ENCODE results near the gene ACTN4. TPM values are rescaled to one million over a fixed set of nuclear protein-coding genes. Genes with fewer than 3 reads are reported as not detected.

Gene ACTN4
- total RNA-seq, 1 donor from 2014 or later: 197 TPM

DNA sequence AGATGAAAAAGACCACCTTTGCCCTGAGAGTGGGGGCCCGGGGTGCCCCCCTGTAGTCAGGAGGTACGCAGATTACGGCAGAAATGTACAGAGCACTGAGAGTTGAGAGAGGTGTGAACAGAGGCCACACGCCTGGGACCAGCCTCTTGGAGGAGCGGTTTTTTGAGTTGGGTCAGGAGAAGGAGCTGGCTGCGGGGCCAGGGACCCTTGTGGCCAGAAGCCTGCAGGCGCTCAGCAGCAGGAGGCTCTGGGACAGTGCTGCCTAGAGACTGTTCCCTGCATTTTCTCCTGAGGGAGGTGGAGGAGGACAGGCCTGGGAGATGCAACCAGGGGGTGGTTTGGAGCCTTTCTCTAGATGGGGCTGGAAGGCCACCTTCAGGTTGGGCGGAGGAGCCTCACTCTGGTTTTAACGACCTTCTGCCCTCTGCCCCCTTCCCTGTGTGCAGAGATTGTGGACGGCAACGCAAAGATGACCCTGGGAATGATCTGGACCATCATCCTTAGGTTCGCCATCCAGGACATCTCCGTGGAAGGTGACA, 57.1 kb downstream of the ACTN4 start:
- Mint-ChIP-seq H3K9me3 (no peaks in the 10 kb centered on the region), H3K36me3 (ENCODE audit: low read depth) (peaks cover 83% of the 10 kb centered on the region), H3K27ac (peak overlapping the region; percentile 12), H3K27me3 (no peaks in the 10 kb centered on the region), H3K4me3 (no peak overlapping the region), H3K4me1 (no peaks in the 10 kb centered on the region)
- intact Hi-C loops (cut with micrococcal nuclease): no loop called here
- POLR2A ChIA-PET: no interaction called here
- DNase-seq: no peak
- no peak for TF ChIP-seq CTCF (IDR thresholded peaks at IDR 0.05)
- no peak for ATAC-seq (ENCODE audit: low read depth)
- CTCF ChIA-PET: no interaction called here

DNA sequence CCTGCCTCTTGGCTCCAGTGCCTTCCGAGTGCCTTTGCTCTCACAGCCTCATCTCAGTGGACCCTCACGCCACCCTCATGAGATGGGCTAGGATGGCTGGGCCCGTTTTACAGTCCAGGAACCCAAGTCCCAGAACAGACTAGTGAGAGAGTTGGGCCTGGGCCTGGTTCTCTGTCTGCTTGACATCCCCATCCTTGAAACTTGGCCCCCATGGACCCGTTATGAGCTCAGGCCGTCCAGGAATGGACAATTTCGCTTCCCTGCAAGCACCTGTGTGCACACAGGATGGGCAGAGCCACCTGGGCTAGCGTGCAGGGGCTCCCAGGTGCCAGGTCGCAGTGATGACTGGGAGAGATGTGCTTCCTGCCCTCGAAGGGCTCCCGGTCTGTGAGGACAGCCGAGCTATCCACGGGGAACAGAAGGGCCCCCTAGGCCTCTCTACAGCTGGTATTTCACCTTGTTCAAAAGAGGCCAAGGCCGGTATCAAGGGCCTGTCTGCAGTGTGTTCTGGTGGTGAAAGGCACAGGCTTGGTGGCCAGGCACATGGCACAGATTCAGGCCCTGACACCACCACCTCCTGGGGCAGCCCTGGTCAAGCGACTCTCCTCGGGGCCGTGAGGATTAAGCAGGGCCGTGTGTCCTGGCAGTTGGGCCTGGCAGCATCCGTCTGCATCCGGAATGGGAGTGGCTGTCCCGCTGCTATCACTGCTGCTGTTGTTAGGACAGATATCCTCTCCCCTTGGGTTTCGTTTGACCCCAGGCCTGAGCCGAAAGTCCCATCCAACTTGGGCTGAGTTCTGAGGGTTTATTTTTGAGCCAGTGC, 58.0 kb downstream of the ACTN4 start:
- no peak for ATAC-seq (ENCODE audit: low read depth)
- Mint-ChIP-seq H3K4me3 (no peak overlapping the region), H3K4me1 (no peaks in the 10 kb centered on the region), H3K27ac (no peak overlapping the region), H3K27me3 (no peaks in the 10 kb centered on the region), H3K9me3 (no peaks in the 10 kb centered on the region), H3K36me3 (ENCODE audit: low read depth) (peaks cover 87% of the 10 kb centered on the region)
- DNase-seq: no peak
- POLR2A ChIA-PET: no interaction called here
- intact Hi-C loops (cut with micrococcal nuclease): no loop called here
- no peak for TF ChIP-seq CTCF (IDR thresholded peaks at IDR 0.05)
- CTCF ChIA-PET: no interaction called here

DNA sequence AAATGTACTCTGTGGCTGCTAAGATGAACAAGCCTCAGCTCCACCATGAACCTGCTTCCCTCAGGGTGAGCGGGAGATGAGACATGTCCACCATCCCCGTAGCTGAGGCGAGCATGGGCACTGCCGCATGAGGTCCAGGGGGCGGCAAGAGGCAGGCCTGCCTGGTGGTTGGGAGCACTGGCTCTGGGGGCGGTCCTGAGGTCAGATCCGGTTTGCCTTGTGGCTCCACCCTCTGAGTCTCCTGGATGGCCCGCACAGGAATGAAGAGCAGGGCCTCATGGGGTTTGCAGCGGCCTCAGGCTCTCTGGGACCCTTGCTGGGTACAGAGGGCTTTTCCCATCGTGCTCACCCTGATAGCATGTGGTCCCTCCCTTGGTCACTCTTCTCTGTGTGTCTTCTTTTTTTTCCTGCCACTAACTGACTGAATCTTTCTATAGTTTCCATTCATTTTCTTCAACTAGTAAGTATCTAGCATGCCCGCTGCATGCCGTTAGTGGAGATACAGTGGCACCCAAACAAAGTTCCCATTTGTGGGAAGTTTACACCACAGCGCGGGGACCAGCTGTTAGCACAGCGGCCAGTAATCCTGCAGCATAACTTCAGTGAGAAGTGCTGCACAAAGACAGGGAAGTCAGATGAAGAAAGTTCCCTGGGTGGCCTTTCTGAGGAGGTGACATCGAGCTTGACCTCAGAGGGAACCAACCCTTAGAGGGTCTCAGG, 59.5 kb downstream of the ACTN4 start:
- H3K27me3 Mint-ChIP-seq: no peaks in the 10 kb centered on the region
- POLR2A ChIA-PET: interaction anchor here (0.7 kb wide), 1 partner anchor 16 kb away, joined by 3 read pairs; no protein-coding TSS in a partner anchor
- H3K27ac Mint-ChIP-seq: no peak overlapping the region
- H3K4me3 Mint-ChIP-seq: no peak overlapping the region
- DNase-seq: no peak
- ATAC-seq (ENCODE audit: low read depth): no peak
- intact Hi-C loops (cut with micrococcal nuclease): no loop called here
- no peaks in the 10 kb centered on the region for H3K4me1 Mint-ChIP-seq
- TF ChIP-seq CTCF (IDR thresholded peaks at IDR 0.05): no peak
- CTCF ChIA-PET: no interaction called here
- peaks cover 88% of the 10 kb centered on the region for H3K36me3 Mint-ChIP-seq (ENCODE audit: low read depth)
- no peaks in the 10 kb centered on the region for H3K9me3 Mint-ChIP-seq

DNA sequence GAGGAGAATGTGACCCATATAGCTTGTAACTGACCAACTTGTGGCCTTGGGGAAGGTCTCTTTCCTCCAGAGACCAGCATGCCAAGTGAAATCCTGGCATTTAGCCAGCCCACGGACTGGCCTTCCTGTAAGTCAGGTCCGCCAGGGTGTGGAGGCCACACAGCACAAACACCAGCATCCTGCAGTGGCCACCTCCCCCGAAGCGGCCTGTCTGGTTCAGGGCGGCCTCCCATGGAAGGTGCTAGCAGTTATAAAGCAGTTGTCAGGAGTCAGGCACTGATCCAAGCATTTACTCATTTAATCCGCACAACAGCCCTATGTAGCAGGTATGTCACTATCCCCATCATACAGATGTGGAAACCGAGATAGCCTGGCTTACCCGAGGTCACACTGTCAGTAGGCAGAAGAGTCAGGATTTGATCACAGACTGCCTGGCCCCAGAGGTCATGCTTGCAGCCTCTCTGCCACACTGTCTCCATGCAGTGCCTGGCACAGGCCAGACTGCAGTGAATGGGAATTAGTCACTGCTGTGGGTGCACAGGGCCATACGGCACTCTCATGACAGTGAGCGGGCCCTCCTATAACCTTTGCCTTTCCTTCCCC, 60.2 kb downstream of the ACTN4 start:
- Mint-ChIP-seq H3K27ac (no peak overlapping the region), H3K4me3 (no peak overlapping the region), H3K9me3 (no peaks in the 10 kb centered on the region), H3K4me1 (no peaks in the 10 kb centered on the region), H3K27me3 (no peaks in the 10 kb centered on the region), H3K36me3 (ENCODE audit: low read depth) (peaks cover 84% of the 10 kb centered on the region)
- intact Hi-C loops (cut with micrococcal nuclease): no loop called here
- ATAC-seq (ENCODE audit: low read depth) (no peak), DNase-seq (no peak)
- ChIA-PET CTCF (interaction anchor here (0.6 kb wide), 1 partner anchor 124 kb away, joined by 3 read pairs; no protein-coding TSS in a partner anchor), POLR2A (no interaction called here)
- no peak for TF ChIP-seq CTCF (IDR thresholded peaks at IDR 0.05)
